NCI-H510A treated with DMSO at 0.1 percent for 48 hours (cell line): Measurements from ENCODE around the gene PTDSS2.
"Not testable (repeated sequence)": the region's sequence is repeated elsewhere in the genome, so short reads cannot be mapped to it uniquely, and the experiment has no call there.

Experiments used
- DNase-seq: peaks from one replicate; lab custom pipeline; 2025; lab: John Stamatoyannopoulos, UW

The PTDSS2 gene

GRCh38 chr11:414318-414857 is 35.7 kb upstream of the PTDSS2 start:
- DNase-seq = no peak

- no peak for DNase-seq
Observed at GRCh38 chr11:415640-416041, 34.4 kb upstream of the PTDSS2 start.

- no peak for DNase-seq
Observed at GRCh38 chr11:416051-416756, 33.9 kb upstream of the PTDSS2 start.

GRCh38 chr11:416757-417621 is 33.1 kb upstream of the PTDSS2 start:
- DNase-seq = peak; percentile 59

- no peak for DNase-seq
Observed at GRCh38 chr11:417652-418342, 32.3 kb upstream of the PTDSS2 start.

GRCh38 chr11:418343-419247 is 31.5 kb upstream of the PTDSS2 start:
- DNase-seq = no peak

GRCh38 chr11:419248-420005 is 30.7 kb upstream of the PTDSS2 start:
- no peak for DNase-seq

GRCh38 chr11:420054-420910 is 29.8 kb upstream of the PTDSS2 start:
- DNase-seq = no peak

- DNase-seq = no peak
Observed at GRCh38 chr11:420911-421321, 29.2 kb upstream of the PTDSS2 start.

GRCh38 chr11:422249-422656 is 27.8 kb upstream of the PTDSS2 start:
- DNase-seq = no peak

GRCh38 chr11:424232-424631 is 25.8 kb upstream of the PTDSS2 start:
- DNase-seq = no peak

- not testable (repeated sequence) for DNase-seq
Observed at GRCh38 chr11:424766-425165, 25.3 kb upstream of the PTDSS2 start.

- no peak for DNase-seq
Observed at GRCh38 chr11:425301-425700, 24.8 kb upstream of the PTDSS2 start.

GRCh38 chr11:426851-427250 is 23.2 kb upstream of the PTDSS2 start:
- DNase-seq = no peak

- DNase-seq = no peak
Observed at GRCh38 chr11:428295-428694, 21.8 kb upstream of the PTDSS2 start.

GRCh38 chr11:429391-429790 is 20.7 kb upstream of the PTDSS2 start:
- DNase-seq = no peak

- DNase-seq = no peak
Observed at GRCh38 chr11:429931-430456, 20.1 kb upstream of the PTDSS2 start.

GRCh38 chr11:431921-432320 is 18.2 kb upstream of the PTDSS2 start:
- no peak for DNase-seq

GRCh38 chr11:432501-433100 is 17.5 kb upstream of the PTDSS2 start:
- DNase-seq = no peak
